Measurements from ENCODE around the gene NIT2.

NIT2 gene

DNA sequence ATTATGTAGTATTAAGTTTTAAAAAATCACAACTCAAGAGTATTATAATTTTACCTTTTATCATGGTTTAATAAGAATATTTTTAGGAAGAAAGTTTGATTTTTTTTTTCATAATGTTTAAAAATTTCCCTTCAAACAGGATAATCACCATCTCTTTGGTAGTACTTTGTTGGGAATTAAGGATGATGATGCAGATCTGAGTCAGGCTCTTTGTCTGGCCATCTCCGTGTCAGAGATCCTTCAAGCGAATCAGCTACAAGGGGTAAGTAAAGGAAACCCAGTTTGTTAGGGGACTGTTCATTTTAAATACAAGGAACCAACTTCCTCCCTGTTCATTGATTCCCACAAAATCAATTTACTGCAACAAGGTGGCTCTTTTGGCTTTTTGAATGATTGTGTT lies 36.8 kb upstream of the NIT2 start:
- Histone ChIP-seq H3K79me1 (ENCODE audit: low read length) (no peaks in the 10 kb centered on the region), H3K4me3 (ENCODE audit: low read depth, low read length) (no peak overlapping the region), H2AFZ (ENCODE audit: insufficient read depth, low read length, poor library complexity) (no peak overlapping the region), H3K79me2 (ENCODE audit: control insufficient read depth, insufficient read depth, low read length, poor library complexity) (no peaks in the 10 kb centered on the region), H2BK12ac (ENCODE audit: low read length) (no peak overlapping the region), H4K12ac (ENCODE audit: low read depth, low read length) (no peak overlapping the region), H3K23ac (ENCODE audit: low read length) (no peak overlapping the region), H3K36me3 (ENCODE audit: control insufficient read depth in 1 of 2, insufficient read depth in 2 of 2, low read length in 2 of 2) (peaks cover 3 to 6% of the 10 kb centered on the region in 2 experiments), H2BK5ac (ENCODE audit: low read depth, low read length, poor library complexity) (no peak overlapping the region), H3K4me2 (ENCODE audit: low read length) (no peak overlapping the region), H3K9me3 (ENCODE audit: insufficient read depth, low read depth, low read length) (no peaks in the 10 kb centered on the region), H3K27ac (ENCODE audit: low read depth, low read length) (no peak overlapping the region), H4K8ac (ENCODE audit: low read depth, low read length) (no peak overlapping the region), H3K4ac (ENCODE audit: low read depth, low read length) (no peak overlapping the region), H3K27me3 (ENCODE audit: insufficient read depth, low read length) (no peaks in the 10 kb centered on the region), H2BK120ac (ENCODE audit: insufficient read depth, low read length, poor library complexity) (no peak overlapping the region), H4K91ac (ENCODE audit: low read depth, low read length) (no peak overlapping the region), H3K9ac (ENCODE audit: low read length) (no peak overlapping the region), H3K4me1 (ENCODE audit: control insufficient read depth in 1 of 2, insufficient read depth in 2 of 2, low read length in 2 of 2) (no peaks in the 10 kb centered on the region), H2AK5ac (ENCODE audit: low read length) (no peak overlapping the region), H3K14ac (ENCODE audit: low read length) (no peak overlapping the region), H3K18ac (ENCODE audit: low read length) (no peak overlapping the region)
- DNase-seq = no peak
- no CpG with 5 or more reads among the region's 2 CpGs for WGBS (ENCODE audit: extremely low coverage, insufficient coverage, insufficient read length)

DNA sequence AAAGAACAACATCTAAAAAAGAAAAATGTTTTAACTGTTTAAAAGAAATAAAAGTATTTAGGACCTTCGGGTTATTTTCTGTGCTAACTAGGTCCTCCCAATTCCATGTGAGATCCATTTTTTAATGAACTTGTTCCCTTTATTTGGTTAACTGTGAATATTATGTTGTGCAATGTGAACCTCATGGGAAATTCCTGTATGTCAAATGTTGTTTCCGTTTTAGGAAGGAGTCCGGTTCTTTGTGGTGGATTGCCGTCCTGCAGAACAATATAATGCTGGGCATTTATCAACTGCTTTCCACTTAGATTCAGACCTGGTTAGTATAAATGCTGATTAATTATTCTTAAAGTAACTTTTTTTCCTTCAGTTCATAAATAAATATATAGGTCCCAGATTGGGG lies 35.5 kb upstream of the NIT2 start:
- Histone ChIP-seq H3K9me3 (ENCODE audit: insufficient read depth, low read depth, low read length) (no peaks in the 10 kb centered on the region), H2BK12ac (ENCODE audit: low read length) (no peak overlapping the region), H2AFZ (ENCODE audit: insufficient read depth, low read length, poor library complexity) (no peak overlapping the region), H3K18ac (ENCODE audit: low read length) (no peak overlapping the region), H3K23ac (ENCODE audit: low read length) (no peak overlapping the region), H2BK120ac (ENCODE audit: insufficient read depth, low read length, poor library complexity) (no peak overlapping the region), H3K79me2 (ENCODE audit: control insufficient read depth, insufficient read depth, low read length, poor library complexity) (no peaks in the 10 kb centered on the region), H4K8ac (ENCODE audit: low read depth, low read length) (no peak overlapping the region), H3K27me3 (ENCODE audit: insufficient read depth, low read length) (no peaks in the 10 kb centered on the region), H3K4me1 (ENCODE audit: control insufficient read depth in 1 of 2, insufficient read depth in 2 of 2, low read length in 2 of 2) (no peaks in the 10 kb centered on the region), H3K4me2 (ENCODE audit: low read length) (no peak overlapping the region), H2AK5ac (ENCODE audit: low read length) (no peak overlapping the region), H3K36me3 (ENCODE audit: control insufficient read depth in 1 of 2, insufficient read depth in 2 of 2, low read length in 2 of 2) (peaks cover 3 to 6% of the 10 kb centered on the region in 2 experiments), H3K4me3 (ENCODE audit: low read depth, low read length) (no peak overlapping the region), H2BK5ac (ENCODE audit: low read depth, low read length, poor library complexity) (no peak overlapping the region), H3K14ac (ENCODE audit: low read length) (no peak overlapping the region), H4K12ac (ENCODE audit: low read depth, low read length) (no peak overlapping the region), H4K91ac (ENCODE audit: low read depth, low read length) (no peak overlapping the region), H3K27ac (ENCODE audit: low read depth, low read length) (no peak overlapping the region), H3K9ac (ENCODE audit: low read length) (no peak overlapping the region), H3K79me1 (ENCODE audit: low read length) (no peaks in the 10 kb centered on the region), H3K4ac (ENCODE audit: low read depth, low read length) (no peak overlapping the region)
- no peak for DNase-seq
- no CpG with 5 or more reads among the region's 4 CpGs for WGBS (ENCODE audit: extremely low coverage, insufficient coverage, insufficient read length)

DNA sequence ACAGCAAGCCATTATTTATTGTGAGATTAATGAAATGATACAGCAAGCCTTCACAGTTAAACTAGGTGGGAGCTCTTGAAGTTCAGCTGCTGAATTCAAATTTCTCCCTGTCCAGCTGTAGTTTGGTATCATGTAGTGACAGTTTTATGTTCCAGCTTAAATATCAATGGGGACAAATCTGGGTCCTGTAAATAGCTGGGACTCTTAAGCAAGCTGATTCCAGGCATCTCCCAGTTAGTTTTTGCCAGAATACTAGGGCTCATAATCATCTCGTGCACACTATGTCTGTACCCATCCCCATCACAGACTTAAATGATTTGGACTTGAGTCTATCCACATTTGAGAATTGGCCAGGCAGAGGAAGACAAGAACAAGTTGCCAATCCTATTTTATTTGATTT lies 27.9 kb upstream of the NIT2 start:
- no peak overlapping the region for H3K27ac ChIP-seq (ENCODE audit: low read depth, low read length)
- no peak overlapping the region for H3K4me2 ChIP-seq (ENCODE audit: low read length)
- no peaks in the 10 kb centered on the region for H3K79me1 ChIP-seq (ENCODE audit: low read length)
- H3K9ac ChIP-seq (ENCODE audit: low read length) = no peak overlapping the region
- no peaks in the 10 kb centered on the region for H3K4me1 ChIP-seq (ENCODE audit: control insufficient read depth in 1 of 2, insufficient read depth in 2 of 2, low read length in 2 of 2)
- H2AK5ac ChIP-seq (ENCODE audit: low read length) = no peak overlapping the region
- no peak overlapping the region for H3K4ac ChIP-seq (ENCODE audit: low read depth, low read length)
- H3K79me2 ChIP-seq (ENCODE audit: control insufficient read depth, insufficient read depth, low read length, poor library complexity) = no peaks in the 10 kb centered on the region
- no peak overlapping the region for H2AFZ ChIP-seq (ENCODE audit: insufficient read depth, low read length, poor library complexity)
- H4K12ac ChIP-seq (ENCODE audit: low read depth, low read length) = no peak overlapping the region
- no peak overlapping the region for H2BK12ac ChIP-seq (ENCODE audit: low read length)
- H3K23ac ChIP-seq (ENCODE audit: low read length) = no peak overlapping the region
- no peak for DNase-seq
- no peak overlapping the region for H4K8ac ChIP-seq (ENCODE audit: low read depth, low read length)
- no peak overlapping the region for H3K18ac ChIP-seq (ENCODE audit: low read length)
- H4K91ac ChIP-seq (ENCODE audit: low read depth, low read length) = no peak overlapping the region
- H3K14ac ChIP-seq (ENCODE audit: low read length) = no peak overlapping the region
- no peaks in the 10 kb centered on the region for H3K9me3 ChIP-seq (ENCODE audit: insufficient read depth, low read depth, low read length)
- no peak overlapping the region for H2BK5ac ChIP-seq (ENCODE audit: low read depth, low read length, poor library complexity)
- H3K4me3 ChIP-seq (ENCODE audit: low read depth, low read length) = no peak overlapping the region
- H2BK120ac ChIP-seq (ENCODE audit: insufficient read depth, low read length, poor library complexity) = no peak overlapping the region
- H3K36me3 ChIP-seq (ENCODE audit: control insufficient read depth in 1 of 2, insufficient read depth in 2 of 2, low read length in 2 of 2) = peaks cover 2 to 3% of the 10 kb centered on the region in 2 experiments
- WGBS (ENCODE audit: extremely low coverage, insufficient coverage, insufficient read length) = no CpG with 5 or more reads among the region's 1 CpG
- H3K27me3 ChIP-seq (ENCODE audit: insufficient read depth, low read length) = no peaks in the 10 kb centered on the region

DNA sequence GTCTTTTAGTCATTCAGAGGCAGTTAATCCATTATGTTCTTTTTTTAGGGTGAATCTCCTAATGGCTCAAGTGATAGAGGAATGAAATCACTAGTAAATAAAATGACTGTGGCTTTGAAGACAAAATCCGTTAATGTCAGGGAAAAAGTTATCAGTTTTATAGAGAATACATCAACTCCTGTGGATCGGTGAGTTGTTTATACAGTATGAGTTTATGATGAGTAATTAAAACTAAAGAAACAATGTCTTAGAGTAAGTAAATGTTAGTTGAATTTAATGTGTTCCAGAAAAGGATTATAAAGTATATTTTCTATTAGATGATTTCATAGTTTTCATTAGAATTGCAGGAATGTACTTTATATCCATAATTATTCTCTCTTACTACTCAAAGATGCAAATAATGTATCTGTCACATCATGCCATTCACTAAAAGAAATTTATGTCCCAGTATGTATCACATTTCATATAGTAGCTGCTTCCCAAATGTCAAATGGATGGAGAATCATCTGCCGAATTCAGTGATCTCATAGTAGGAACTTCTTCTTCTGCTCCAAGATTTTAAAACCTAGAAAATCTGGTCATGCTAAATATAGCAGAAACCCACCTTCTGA lies 24.1 kb upstream of the NIT2 start:
- no peak overlapping the region for H3K27ac ChIP-seq (ENCODE audit: low read depth, low read length)
- no peak overlapping the region for H2AFZ ChIP-seq (ENCODE audit: insufficient read depth, low read length, poor library complexity)
- no peaks in the 10 kb centered on the region for H3K4me1 ChIP-seq (ENCODE audit: control insufficient read depth in 1 of 2, insufficient read depth in 2 of 2, low read length in 2 of 2)
- H3K79me1 ChIP-seq (ENCODE audit: low read length) = no peaks in the 10 kb centered on the region
- WGBS (ENCODE audit: extremely low coverage, insufficient coverage, insufficient read length) = no CpG with 5 or more reads among the region's 3 CpGs
- H3K9me3 ChIP-seq (ENCODE audit: insufficient read depth, low read depth, low read length) = no peaks in the 10 kb centered on the region
- H4K91ac ChIP-seq (ENCODE audit: low read depth, low read length) = no peak overlapping the region
- no peak overlapping the region for H3K23ac ChIP-seq (ENCODE audit: low read length)
- no peak overlapping the region for H3K4ac ChIP-seq (ENCODE audit: low read depth, low read length)
- no peak overlapping the region for H2BK12ac ChIP-seq (ENCODE audit: low read length)
- no peak overlapping the region for H3K14ac ChIP-seq (ENCODE audit: low read length)
- DNase-seq = no peak
- H3K27me3 ChIP-seq (ENCODE audit: insufficient read depth, low read length) = no peaks in the 10 kb centered on the region
- no peak overlapping the region for H4K12ac ChIP-seq (ENCODE audit: low read depth, low read length)
- H2BK5ac ChIP-seq (ENCODE audit: low read depth, low read length, poor library complexity) = no peak overlapping the region
- no peak overlapping the region for H3K9ac ChIP-seq (ENCODE audit: low read length)
- H3K79me2 ChIP-seq (ENCODE audit: control insufficient read depth, insufficient read depth, low read length, poor library complexity) = no peaks in the 10 kb centered on the region
- no peak overlapping the region for H3K18ac ChIP-seq (ENCODE audit: low read length)
- H2BK120ac ChIP-seq (ENCODE audit: insufficient read depth, low read length, poor library complexity) = no peak overlapping the region
- H3K4me3 ChIP-seq (ENCODE audit: low read depth, low read length) = no peak overlapping the region
- H4K8ac ChIP-seq (ENCODE audit: low read depth, low read length) = no peak overlapping the region
- H3K4me2 ChIP-seq (ENCODE audit: low read length) = no peak overlapping the region
- H2AK5ac ChIP-seq (ENCODE audit: low read length) = no peak overlapping the region
- peaks cover 3 to 5% of the 10 kb centered on the region in 2 experiments for H3K36me3 ChIP-seq (ENCODE audit: control insufficient read depth in 1 of 2, insufficient read depth in 2 of 2, low read length in 2 of 2)
